BJ (cell line): ENCODE results near the gene TCL1B. TPM values are rescaled to one million over a fixed set of nuclear protein-coding genes. Genes with fewer than 3 reads are reported as not detected.
"Not testable (repeated sequence)": the region's sequence is repeated elsewhere in the genome, so short reads cannot be mapped to it uniquely, and the experiment has no call there.

Source experiments
- CTCF ChIA-PET: fragments of 350-600 bp; formaldehyde crosslinking; extraction: SDS; loops from one replicate; lab custom pipeline; 2021; ENCODE audit warnings: antibody characterized with exemption, inconsistent platforms; lab: Yijun Ruan, JAX
- POLR2A ChIA-PET: fragments of 300-600 bp; sonication (Branson Sonifier 250); formaldehyde crosslinking; extraction: SDS; loops from one replicate; lab custom pipeline; 2021; ENCODE audit warnings: antibody characterized with exemption; lab: Charles Lee
- DNase-seq: peaks from one replicate; pipeline ENCODE4 v3.0.0-alpha.2; 2011; ENCODE audit warnings: low read depth
- H3K27me3 ChIP-seq: 2 replicates; pipeline ENCODE4 v1.6.0; 2011; ENCODE audit warnings: low read length; ENCODE audit not compliant: control insufficient read depth, insufficient read depth
- H3K36me3 ChIP-seq: 2 replicates; pipeline ENCODE4 v1.5.1; 2011; ENCODE audit warnings: low read length; ENCODE audit not compliant: control insufficient read depth, insufficient read depth
- H3K4me3 ChIP-seq: 2 replicates; pipeline ENCODE4 v1.5.1; 2011; ENCODE audit warnings: low read depth, mild to moderate bottlenecking, control low read depth, low read length
- polyA plus RNA-seq: library from polyadenylated mRNA; depleted of rRNA; stranded (reverse); fragments of >200 nt; gene quantifications from 2 replicates; pipeline ENCODE4 v1.2.3, GENCODE V29; 2011
- TF ChIP-seq, protein P1 (sequence below): IDR thresholded peaks from 2 replicates; pipeline ENCODE4 v1.5.1; 2011; ENCODE audit warnings: low read depth, mild to moderate bottlenecking, control low read depth, inconsistent platforms, low read length, moderate library complexity; ENCODE audit not compliant: insufficient read depth

The TCL1B gene
- polyA plus RNA-seq, 1 experiment, result not detected

DNA sequence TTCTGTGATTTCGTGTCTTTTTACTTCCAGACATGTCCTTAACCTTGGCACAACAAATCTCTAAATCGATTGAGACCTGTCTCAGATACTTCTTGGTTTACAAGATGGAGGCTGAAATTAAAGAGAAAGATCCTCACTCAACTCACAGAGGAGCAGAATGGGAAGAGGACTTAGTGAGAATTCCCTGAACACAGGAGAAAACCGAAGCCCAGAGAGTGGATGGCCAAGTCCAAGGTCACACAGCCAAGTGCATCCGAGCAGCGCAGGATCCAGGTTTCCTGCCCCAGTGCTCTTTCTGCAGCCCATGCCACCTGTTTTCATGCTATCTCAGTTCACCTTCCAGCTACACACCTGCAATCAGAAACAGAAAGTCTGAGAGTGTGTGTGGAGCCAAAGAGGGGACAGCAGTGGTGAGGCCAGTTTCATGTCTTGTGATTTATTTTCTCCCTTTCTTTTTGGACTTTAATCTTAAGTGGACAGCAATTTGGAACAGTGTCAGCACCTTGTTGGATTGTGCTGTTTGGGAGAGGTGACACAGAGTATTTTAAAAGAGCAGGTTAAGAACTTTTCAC lies 22.9 kb upstream of the TCL1B start:
- Histone ChIP-seq H3K36me3 (no peaks in the 10 kb centered on the region), H3K27me3 (no peaks in the 10 kb centered on the region), H3K4me3 (no peak overlapping the region)
- CTCF ChIA-PET, result no interaction called here
- POLR2A ChIA-PET, result no interaction called here
- DNase-seq, result no peak
- TF ChIP-seq, protein P1, sequence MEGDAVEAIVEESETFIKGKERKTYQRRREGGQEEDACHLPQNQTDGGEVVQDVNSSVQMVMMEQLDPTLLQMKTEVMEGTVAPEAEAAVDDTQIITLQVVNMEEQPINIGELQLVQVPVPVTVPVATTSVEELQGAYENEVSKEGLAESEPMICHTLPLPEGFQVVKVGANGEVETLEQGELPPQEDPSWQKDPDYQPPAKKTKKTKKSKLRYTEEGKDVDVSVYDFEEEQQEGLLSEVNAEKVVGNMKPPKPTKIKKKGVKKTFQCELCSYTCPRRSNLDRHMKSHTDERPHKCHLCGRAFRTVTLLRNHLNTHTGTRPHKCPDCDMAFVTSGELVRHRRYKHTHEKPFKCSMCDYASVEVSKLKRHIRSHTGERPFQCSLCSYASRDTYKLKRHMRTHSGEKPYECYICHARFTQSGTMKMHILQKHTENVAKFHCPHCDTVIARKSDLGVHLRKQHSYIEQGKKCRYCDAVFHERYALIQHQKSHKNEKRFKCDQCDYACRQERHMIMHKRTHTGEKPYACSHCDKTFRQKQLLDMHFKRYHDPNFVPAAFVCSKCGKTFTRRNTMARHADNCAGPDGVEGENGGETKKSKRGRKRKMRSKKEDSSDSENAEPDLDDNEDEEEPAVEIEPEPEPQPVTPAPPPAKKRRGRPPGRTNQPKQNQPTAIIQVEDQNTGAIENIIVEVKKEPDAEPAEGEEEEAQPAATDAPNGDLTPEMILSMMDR, result no peak

DNA sequence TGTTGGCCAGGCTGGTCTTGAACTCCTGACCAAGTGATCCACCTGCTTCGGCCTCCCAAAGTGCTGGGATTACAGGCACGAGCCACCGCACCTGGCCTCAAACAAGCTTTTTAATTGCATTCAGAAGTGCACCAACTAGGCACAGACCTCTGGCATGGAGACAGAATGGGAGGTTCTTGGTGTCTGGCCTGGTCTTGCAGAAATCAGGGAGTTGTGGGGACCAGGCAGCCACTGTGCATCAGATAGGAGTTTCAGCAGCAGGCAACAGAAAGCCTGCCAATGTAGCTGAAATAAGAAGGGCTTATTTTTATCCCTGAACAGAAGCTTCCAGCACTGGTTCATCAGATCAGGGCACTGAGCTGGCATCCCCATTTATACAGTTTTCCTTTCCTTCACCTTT lies 22.2 kb upstream of the TCL1B start:
- DNase-seq, result no peak
- Histone ChIP-seq H3K4me3 (no peak overlapping the region), H3K36me3 (no peaks in the 10 kb centered on the region), H3K27me3 (no peaks in the 10 kb centered on the region)
- POLR2A ChIA-PET, result no interaction called here
- CTCF ChIA-PET, result no interaction called here
- TF ChIP-seq, protein P1, result no peak

DNA sequence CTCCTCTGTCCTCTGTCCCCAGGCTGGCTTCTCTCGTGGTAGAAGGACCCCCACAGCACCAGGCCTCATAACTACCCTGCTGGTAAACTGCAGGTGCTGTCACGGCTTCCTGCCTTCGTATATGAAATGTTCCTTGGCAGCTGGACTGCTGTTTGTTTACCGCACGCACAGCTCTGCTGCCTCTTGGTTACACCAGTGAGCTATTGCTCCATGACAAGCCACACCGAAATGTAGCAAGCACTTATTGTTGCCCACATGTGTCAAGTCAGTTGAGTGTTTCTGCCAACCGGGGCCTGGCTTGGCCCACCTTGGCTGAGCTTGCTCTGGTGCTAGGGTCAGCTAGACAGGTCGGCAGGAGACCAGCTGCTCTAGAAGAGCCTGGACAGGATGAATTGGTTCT lies 21.7 kb upstream of the TCL1B start:
- Histone ChIP-seq H3K36me3 (no peaks in the 10 kb centered on the region), H3K27me3 (no peaks in the 10 kb centered on the region), H3K4me3 (no peak overlapping the region)
- ChIA-PET CTCF (no interaction called here), POLR2A (no interaction called here)
- DNase-seq, result no peak
- TF ChIP-seq, protein P1, result no peak

DNA sequence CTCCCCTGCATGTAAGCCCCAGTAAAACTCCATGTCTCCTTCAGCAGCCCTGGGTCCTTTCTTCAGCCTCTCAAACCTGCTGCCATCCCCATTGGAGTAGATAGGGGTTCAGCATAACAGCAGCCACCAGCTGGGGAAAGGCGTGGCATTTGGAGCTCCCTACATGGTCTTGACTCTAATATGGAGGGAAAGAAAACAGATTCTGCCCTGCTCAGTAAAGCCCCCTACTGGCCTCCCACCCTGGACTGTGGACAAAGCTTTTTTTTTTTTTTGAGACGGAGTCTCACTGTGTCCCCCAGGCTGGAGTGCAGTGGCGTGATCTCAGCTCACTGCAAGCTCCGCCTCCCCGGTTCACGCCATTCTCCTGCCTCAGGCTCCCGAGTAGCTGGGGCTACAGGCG lies 20.7 kb upstream of the TCL1B start:
- H3K36me3 ChIP-seq, H3K27me3 ChIP-seq, POLR2A ChIA-PET, H3K4me3 ChIP-seq, DNase-seq, CTCF ChIA-PET: not testable (repeated sequence)

DNA sequence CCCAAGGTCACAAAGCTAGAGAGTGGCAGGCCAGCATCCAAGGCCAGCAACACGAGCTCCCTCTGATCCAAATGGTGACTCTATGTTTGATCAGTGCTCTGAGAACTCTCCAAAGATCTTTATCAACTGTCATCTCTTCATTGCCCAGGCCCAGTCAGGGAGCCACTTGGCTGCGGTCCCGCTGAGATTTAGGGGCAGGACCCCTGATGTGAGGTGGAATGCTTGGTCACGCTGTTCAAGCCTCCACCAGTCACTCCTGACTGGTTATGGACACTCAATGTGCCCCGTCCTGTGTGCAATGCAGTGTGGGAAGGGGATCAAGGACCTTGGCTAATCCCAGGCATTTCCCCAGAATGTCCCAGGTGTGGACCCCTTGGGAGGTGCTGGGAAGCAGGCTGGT lies 19.8 kb upstream of the TCL1B start:
- no peaks in the 10 kb centered on the region for H3K36me3 ChIP-seq
- H3K4me3 ChIP-seq, result no peak overlapping the region
- TF ChIP-seq, protein P1, result no peak
- H3K27me3 ChIP-seq, result no peaks in the 10 kb centered on the region
- ChIA-PET CTCF (no interaction called here), POLR2A (no interaction called here)
- DNase-seq, result no peak

DNA sequence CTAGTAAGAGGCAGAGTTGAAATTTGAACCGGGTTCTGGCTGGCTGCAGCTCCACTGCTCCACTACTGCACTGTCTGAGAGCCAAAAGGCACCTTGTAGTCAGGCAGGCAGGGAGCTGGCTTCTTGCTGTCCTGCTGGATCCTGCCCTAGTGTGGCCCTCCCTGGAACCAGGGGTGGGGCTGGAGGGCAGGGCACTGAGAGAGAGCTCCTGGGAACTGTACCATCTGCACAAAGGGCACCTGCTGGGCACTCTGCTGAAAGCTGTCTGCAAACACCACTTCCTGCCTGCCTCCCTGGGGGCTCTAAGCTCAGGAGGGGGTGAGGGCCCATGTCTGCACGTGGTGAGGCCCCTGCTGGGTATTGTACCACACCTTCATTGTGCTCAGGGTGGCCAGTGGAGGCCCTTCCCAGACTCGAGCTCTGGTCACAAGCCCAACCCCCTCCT lies 19.0 kb upstream of the TCL1B start:
- H3K27me3 ChIP-seq, result no peaks in the 10 kb centered on the region
- TF ChIP-seq, protein P1, result no peak
- ChIA-PET POLR2A (no interaction called here), CTCF (no interaction called here)
- H3K4me3 ChIP-seq, result no peak overlapping the region
- no peaks in the 10 kb centered on the region for H3K36me3 ChIP-seq
- no peak for DNase-seq
